ENCODE data around the gene FAM151B. TPM values are rescaled to one million over a fixed set of nuclear protein-coding genes. Genes with fewer than 3 reads are reported as not detected.

FAM151B gene
- total RNA-seq, 1 experiment from 2014 or later: 0.72 TPM

- DNase-seq: no peak
- no peak overlapping the region for H2AK5ac ChIP-seq (ENCODE audit: insufficient read length, low read length)
- no peak overlapping the region for H4K5ac ChIP-seq (ENCODE audit: insufficient read length, low read depth, low read length)
- no peak overlapping the region for H2BK15ac ChIP-seq (ENCODE audit: low read depth, low read length)
- no peaks in the 10 kb centered on the region for H3K9me3 ChIP-seq (ENCODE audit: control insufficient read depth, low read depth, low read length)
- no peak overlapping the region for H4K91ac ChIP-seq (ENCODE audit: insufficient read length, low read depth, low read length)
- H2BK12ac ChIP-seq (ENCODE audit: insufficient read length, low read depth, low read length): no peak overlapping the region
- no peak overlapping the region for H3K4me3 Mint-ChIP-seq
- no peak overlapping the region for H3K4ac ChIP-seq (ENCODE audit: low read depth, low read length)
- H4K8ac ChIP-seq (replicated peaks; ENCODE audit: insufficient read length, low read depth, low read length): no peak overlapping the region
- H2BK5ac ChIP-seq (ENCODE audit: insufficient read length, low read length): no peak overlapping the region
- WGBS (ENCODE audit: extremely low coverage, insufficient read length, low lambda C conversion rate): no CpG with 5 or more reads among the region's 1 CpG
- no peaks in the 10 kb centered on the region for H3K4me1 Mint-ChIP-seq
- no peak overlapping the region for H2BK120ac ChIP-seq (ENCODE audit: low read depth, low read length, poor library complexity, severe bottlenecking)
- H2AFZ ChIP-seq (ENCODE audit: low read length): no peak overlapping the region
- H3K27ac ChIP-seq (ENCODE audit: insufficient read length, low read depth, low read length): no peak overlapping the region
- no peak overlapping the region for H3K18ac ChIP-seq (ENCODE audit: insufficient read length, low read depth, low read length)
- H3K79me1 ChIP-seq (ENCODE audit: insufficient read depth, low read depth, low read length, poor library complexity, severe bottlenecking): no peaks in the 10 kb centered on the region
- H3K4me2 ChIP-seq (ENCODE audit: insufficient read depth, insufficient read length, low read length): no peak overlapping the region
- H3K9me3 Mint-ChIP-seq: peaks cover 0 to 3% of the 10 kb centered on the region in 2 experiments; a peak in 2 of 5 replicates
- H3K36me3 Mint-ChIP-seq (ENCODE audit: insufficient read depth in 1 of 3, low read depth in 3 of 3): no peaks in the 10 kb centered on the region
- H3K79me2 ChIP-seq (ENCODE audit: insufficient read depth, low read length): no peaks in the 10 kb centered on the region
- H3K27me3 ChIP-seq (ENCODE audit: insufficient read depth, low read length): no peaks in the 10 kb centered on the region
- H3K9ac ChIP-seq (ENCODE audit: extremely low read depth, insufficient read length, low read length): no peak overlapping the region
- H3K23me2 ChIP-seq (ENCODE audit: insufficient read length, low read depth, low read length, poor library complexity, severe bottlenecking): no peaks in the 10 kb centered on the region
- no peak overlapping the region for H3T11ph ChIP-seq (ENCODE audit: low read length)
- no peak overlapping the region for H3K14ac ChIP-seq (ENCODE audit: insufficient read depth, low read length)
- TF ChIP-seq CTCF (conservative IDR thresholded peaks at IDR 0.05): no peak
- H2BK20ac ChIP-seq (ENCODE audit: low read depth, low read length, poor library complexity, severe bottlenecking): no peak overlapping the region
- no peaks in the 10 kb centered on the region; the same call in 1 of the 2 replicates for H3K27me3 Mint-ChIP-seq (ENCODE audit: low read depth)
- H3K56ac ChIP-seq (ENCODE audit: insufficient read length, low read depth, low read length): no peak overlapping the region
- H3K27ac Mint-ChIP-seq: no peak overlapping the region
- H3K4me1 ChIP-seq (ENCODE audit: insufficient read depth, low read length): no peaks in the 10 kb centered on the region
- no peaks in the 10 kb centered on the region for H4K20me1 ChIP-seq (ENCODE audit: control insufficient read depth, insufficient read depth, insufficient read length)
- no peak overlapping the region for H3K23ac ChIP-seq (ENCODE audit: insufficient read length, low read depth, low read length)
Measured at GRCh38 chr5:80540691-80541090, 52.8 kb downstream of the FAM151B start.
